HG03521 (cell line): ENCODE measurements around the gene ZNF277.

Experiments
- ATAC-seq: cut with Tn5 transposase; IDR thresholded peaks from one replicate; pipeline ENCODE4 v1.9.1; 2021; ENCODE audit warnings: mild to moderate bottlenecking, moderate library complexity; ENCODE audit not compliant: unreplicated experiment

The ZNF277 gene

DNA sequence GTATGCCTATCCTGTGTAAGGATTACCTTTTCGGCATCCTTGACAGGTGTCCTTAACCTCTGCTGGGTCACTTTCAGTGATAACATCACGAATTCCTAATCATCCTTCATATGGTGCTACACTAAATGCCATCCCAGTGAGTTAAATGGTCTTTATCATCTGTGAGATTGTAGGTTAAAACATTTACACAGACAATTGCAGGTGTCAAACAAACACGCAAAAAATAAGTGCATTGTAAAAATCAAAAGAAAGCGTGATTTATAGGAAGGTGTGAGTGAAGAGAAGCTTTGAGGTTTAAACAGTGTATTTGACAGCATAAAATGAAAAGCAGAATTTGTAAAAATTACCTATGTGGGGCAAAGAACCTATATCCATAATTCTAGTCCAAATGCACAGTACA, 132.3 kb downstream of the ZNF277 start:
- ATAC-seq, result no peak

GRCh38 chr7:112341464-112341863, 135.0 kb downstream of the ZNF277 start:
- ATAC-seq, result no peak

GRCh38 chr7:112346381-112347060, 140.0 kb downstream of the ZNF277 start:
- no peak for ATAC-seq

DNA sequence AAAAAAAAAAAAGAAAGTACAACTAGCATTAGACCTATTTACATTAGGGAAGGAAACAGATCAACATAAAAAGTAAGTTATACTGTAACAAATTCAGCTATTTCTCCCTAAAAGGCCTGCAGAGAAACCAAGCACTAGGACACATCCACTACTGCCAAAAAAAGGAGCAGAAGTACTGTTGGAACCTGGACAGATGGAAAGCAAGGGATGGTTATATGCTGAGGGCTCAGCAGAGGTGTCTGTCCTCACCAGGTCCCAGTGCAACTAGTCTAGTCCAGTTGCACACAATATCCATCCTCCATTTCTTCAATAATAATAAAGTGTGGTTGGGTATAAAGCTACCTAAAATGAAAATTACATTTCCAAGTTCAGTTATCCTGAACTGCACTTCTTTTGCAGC, 140.6 kb downstream of the ZNF277 start:
- ATAC-seq, result no peak

- ATAC-seq, result no peak
Observed at GRCh38 chr7:112350585-112350984, 144.1 kb downstream of the ZNF277 start.

DNA sequence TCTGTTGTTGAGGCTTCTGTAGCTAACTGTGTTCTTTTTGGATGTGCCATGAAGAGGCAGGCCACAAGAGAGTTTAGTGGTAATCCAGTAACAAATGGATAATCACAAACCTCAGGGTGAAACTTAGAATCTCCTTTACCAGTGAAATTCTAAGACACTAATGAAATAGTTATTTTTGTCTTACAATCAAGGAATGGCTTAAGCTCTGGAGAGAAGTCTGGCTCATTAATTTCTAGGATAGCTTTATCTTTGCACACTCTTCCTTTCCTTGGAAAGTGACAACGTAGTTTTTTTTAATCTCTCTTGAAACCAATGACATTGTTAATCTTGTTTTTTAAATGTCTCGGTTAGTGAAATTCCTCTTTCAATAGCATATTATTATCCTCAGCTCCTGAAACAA, 150.1 kb downstream of the ZNF277 start:
- no peak for ATAC-seq

GRCh38 chr7:112357136-112357535, 150.6 kb downstream of the ZNF277 start:
- ATAC-seq, result no peak

GRCh38 chr7:112358513-112358912, 152.0 kb downstream of the ZNF277 start:
- ATAC-seq, result no peak

- no peak for ATAC-seq
Observed at GRCh38 chr7:112359086-112359485, 152.6 kb downstream of the ZNF277 start.

DNA sequence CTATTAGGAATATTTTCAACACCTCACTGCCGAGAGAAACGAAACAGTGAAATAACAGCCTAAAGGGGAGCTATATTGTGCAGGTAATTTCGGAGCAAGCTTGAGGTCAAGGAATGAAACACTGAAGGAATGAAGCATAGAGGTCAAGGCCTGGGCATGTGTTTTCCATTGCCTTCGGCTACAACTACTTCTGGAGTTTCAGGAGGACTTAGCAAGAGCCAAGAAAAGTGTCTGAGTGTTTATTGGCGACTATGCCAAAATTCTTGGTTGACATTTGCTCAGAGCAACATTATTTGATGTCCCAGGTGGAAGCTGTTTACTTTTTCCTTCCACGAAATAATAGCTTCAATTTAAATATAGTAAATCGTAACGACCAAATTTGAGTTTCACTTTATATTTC, 154.2 kb downstream of the ZNF277 start:
- no peak for ATAC-seq

DNA sequence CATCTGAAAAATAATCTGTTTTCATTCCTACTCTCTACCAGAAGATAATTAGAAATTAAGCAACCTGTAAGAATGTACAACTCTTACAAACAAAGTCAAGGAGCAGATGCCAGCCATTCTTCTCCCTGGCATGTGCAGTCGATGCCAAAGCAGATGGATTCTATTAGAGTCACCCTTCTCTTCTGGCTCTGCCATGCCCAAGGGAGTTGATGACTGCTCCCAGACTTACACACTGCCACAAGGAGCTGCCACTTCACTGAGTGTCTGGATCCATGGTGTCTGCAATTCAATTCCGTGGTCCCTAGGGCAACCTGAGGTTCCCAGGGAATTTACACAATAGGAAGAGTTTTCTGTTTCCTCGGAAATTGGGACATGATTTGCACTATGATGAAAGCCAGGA, 154.7 kb downstream of the ZNF277 start:
- no peak for ATAC-seq

- ATAC-seq, result no peak
Observed at GRCh38 chr7:112362053-112362650, 155.7 kb downstream of the ZNF277 start.

GRCh38 chr7:112362731-112363131, 156.2 kb downstream of the ZNF277 start:
- ATAC-seq, result no peak

- no peak for ATAC-seq
Observed at GRCh38 chr7:112364388-112364787, 157.9 kb downstream of the ZNF277 start.

- ATAC-seq, result no peak
Observed at GRCh38 chr7:112365551-112365950, 159.1 kb downstream of the ZNF277 start.

- no peak for ATAC-seq
Observed at GRCh38 chr7:112366886-112367285, 160.4 kb downstream of the ZNF277 start.

DNA sequence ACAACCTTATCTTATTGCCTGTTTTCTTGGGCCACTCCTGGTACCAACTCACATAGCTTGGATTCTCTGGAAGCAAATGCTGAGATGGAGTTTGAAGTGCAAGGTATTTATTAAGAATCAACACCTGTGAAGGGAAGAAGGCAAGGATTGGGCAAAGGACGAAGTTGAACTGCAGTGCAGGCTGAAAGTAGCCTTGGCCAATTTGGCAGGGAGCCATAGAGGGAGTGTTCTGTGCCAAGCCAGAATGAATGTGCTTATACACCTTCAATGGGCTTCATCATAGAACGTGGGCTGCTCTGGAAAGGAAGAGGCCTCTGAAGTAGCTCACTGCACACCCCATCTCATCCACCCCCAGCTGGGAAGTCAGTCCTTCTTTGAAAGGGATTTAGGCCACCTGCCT, 163.9 kb downstream of the ZNF277 start:
- ATAC-seq, result no peak

GRCh38 chr7:112371701-112372100, 165.2 kb downstream of the ZNF277 start:
- ATAC-seq, result no peak

- ATAC-seq, result no peak
Observed at GRCh38 chr7:112372101-112372500, 165.6 kb downstream of the ZNF277 start.

GRCh38 chr7:112377593-112377992, 171.1 kb downstream of the ZNF277 start:
- no peak for ATAC-seq

DNA sequence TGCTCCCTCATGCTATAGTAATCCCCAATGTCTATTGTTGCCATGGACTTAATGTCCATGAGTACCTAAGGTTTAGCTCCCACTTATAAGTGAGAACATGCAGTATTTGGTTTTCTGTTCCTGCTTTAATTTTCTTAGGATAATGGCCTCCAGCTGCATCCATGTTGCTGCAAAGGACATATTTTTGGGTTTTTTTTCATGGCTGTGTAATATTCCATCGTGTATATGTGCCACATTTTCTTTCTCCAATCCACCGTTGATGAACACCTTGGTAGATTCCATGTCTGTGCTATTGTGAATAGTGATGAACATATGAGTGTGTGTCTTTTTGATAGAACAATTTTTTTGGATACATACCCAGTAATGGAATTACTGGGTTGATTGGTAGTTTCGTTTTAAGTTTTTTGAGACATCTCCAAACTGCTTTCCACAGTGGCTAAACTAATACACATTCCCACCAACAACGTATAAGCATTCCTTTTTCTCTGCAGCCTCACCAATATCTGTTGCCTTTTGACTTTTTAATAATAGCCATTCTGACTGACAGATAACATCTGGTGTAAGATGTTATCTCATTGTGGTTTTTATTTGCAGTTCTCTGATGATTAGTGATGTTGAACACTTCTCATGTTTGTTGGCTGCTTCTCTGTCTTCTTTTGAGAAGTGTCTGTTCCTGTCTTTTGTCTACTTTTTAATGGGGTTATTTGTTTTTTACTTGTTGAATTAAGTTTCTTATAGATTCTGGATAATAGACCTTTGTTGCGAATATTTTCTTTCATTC, 175.0 kb downstream of the ZNF277 start:
- no peak for ATAC-seq
